HG03439 (cell line): ENCODE results near the gene ZDHHC22.
A peak's percentile ranks its signal among the peaks of the same experiment; 100 is the strongest.
"Not testable (repeated sequence)": the region's sequence is repeated elsewhere in the genome, so short reads cannot be mapped to it uniquely, and the experiment has no call there.

Experiments
- ATAC-seq: cut with Tn5 transposase; IDR thresholded peaks from one replicate; pipeline ENCODE4 v1.9.1; 2021; ENCODE audit warnings: mild to moderate bottlenecking, moderate library complexity; ENCODE audit not compliant: unreplicated experiment

Gene ZDHHC22

DNA sequence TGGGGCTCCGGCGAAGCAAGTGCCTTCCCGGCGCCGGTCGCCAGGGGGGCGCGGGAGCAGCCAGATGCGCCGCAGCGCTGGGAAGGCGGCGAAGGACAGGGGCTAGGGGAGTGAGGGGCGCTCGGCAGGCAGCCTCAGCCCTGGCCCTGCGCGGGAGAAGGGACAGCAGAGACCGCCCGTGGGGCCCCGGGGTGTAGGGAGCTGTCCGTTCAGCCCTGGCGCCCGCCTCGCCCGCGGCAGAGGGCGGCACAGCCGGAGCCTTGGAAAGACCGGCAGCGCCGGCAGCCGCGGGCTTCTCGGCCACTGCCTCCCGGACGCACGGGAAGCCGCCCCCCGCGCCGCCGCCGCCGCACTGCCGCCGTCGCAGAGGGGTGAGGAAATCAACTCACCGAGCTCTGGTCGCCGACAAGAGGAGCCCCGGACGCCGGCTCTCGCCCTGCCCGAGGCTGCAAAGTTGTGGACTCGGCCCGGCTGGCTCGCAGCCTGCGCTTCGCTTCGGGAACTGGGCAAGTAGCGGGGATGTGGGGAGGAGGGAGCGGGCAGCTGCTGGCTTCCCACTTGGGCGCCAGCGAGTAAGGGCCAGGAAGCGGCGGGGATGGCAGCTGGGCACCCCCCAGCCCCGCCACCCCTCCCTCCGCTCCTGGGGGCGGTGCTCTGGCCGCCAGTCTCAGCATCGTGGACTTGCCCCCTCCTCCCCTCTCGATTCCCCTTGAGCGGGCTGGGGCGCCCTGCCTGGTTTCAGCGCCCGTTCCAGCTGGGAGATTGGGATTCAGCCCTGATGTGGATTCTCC, at the start of gene ZDHHC22:
TSS of gene ZDHHC22 (minus strand) at position 578 of the 791 bp plus-strand sequence. CDS start 2,053 bp downstream, outside the sequence.
- no peak for ATAC-seq

GRCh38 chr14:77190977-77191376, 49.4 kb upstream of the ZDHHC22 start:
- ATAC-seq = no peak

DNA sequence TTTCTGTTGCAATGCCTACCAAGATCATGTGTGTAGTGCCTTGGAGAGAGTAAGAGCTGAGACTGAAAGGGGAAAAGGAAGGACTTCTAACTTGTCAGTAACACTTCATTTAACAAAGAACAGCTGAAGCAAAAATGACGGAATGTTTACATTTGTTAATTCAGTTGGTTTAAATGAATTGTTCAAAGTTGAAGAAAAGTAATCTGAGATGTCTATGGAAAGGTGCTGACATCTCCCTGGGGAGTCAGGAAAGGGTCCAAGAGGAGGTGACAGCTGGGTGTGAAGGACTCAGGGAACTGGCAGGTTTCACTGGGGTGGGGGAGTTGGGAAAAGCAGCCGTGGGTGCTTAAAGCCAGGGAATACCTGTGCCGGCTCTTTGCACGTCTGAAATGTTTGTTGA, 47.9 kb upstream of the ZDHHC22 start:
- ATAC-seq = no peak

- no peak for ATAC-seq
Measured at GRCh38 chr14:77187649-77188012, 46.0 kb upstream of the ZDHHC22 start.

- ATAC-seq = no peak
Measured at GRCh38 chr14:77186911-77187648, 45.5 kb upstream of the ZDHHC22 start.

DNA sequence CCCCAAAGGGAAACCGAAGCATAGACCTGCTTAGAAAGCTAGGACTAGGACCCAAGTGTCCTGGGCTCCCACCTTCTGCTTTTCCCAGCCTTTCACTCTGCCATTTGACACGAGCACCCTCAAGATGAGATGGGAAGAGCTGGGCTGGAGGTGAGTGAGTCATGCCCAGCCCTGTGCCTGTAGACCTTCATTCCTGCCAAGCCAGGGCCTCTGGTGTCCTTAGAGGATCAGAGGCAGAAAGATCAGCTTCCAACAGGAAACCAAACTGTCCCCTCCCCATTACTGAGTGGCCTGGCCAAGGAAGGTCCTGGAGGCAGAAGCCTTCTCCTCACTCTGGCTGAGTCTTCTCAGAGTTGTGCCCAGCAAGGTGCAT, 43.5 kb upstream of the ZDHHC22 start:
- no peak for ATAC-seq

DNA sequence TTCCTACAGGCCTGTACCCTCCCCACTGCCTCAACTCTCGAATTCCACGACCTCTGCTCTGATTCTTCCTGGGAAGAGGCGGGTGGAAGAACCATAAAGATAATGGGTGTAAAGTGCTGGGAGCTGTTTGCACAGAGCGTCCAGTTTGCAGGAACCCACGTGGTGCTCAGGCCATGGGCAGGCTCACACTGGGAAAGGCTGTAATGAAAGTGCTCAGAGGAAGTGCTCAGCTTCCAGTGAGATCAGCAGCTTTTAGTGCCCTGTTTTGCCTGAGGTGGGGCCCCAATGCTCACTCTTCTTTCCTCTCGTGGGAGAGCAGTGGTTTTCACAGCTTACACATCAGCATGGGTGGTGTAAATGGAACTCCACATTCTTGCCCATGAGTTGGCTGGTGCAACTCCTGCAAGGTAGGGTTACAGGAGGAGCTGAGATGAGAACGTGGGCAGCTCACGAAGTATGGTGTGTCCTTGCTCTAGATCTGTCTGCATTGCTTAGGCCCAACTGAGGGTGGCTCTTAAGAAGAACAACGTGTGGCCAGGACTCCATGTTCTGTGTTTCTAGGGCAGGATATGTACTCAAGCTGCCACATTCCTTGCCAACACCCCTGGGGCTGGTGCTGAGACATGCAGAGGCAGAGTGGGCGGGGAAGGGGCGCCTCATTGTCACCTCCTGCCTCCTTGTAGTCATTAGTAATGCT, 43.0 kb upstream of the ZDHHC22 start:
- no peak for ATAC-seq

GRCh38 chr14:77183896-77184295, 42.3 kb upstream of the ZDHHC22 start:
- no peak for ATAC-seq

- peak; percentile 74 for ATAC-seq
Measured at GRCh38 chr14:77181603-77182437, 40.2 kb upstream of the ZDHHC22 start, which contains the start of gene TMEM63C. Gene TMEM63C, plus strand, starts transcription at chr14:77181798. Its CDS starts 37,016 bp downstream, at chr14:77218814.

DNA sequence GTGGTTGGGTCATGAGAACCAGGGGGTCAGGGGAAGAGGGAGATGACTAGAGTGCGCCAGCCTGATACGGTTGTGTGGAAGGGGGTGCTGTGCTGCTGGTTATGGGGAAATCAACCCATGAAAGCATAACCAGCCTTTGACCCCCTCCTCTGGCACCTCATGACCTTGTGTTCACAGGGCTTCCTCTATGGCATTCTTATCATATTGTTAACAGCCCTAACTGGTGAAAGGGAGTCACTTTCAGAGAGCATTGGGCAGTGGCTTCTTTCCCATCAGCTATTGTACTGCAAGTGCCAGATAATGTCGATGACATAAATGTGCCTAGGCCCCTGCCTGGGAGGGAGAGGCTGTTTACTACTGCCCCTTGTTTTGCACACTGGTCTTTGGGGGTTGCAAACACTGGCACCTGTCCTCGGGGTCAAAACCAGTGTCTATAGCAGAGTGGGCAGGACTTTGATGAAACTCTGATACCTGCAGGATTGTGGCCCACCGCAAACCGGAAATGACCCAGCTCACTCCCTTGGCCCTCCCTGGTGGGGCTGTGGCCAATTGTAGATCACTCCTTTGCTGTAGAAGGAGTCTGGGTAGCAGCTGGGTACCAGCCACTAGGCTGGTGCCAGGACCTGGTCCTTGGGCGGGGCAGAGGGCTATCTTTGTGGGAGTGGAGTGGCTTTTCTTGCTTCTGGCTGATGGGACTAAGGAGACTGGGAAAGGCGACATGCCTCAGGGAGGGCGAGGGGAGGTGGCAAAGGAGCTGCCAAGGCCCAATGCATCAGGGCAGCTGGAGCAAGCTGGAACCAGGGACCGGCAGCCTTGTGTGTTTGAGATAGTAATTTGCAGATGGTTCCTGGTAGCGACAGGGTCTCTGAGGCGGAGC, 39.4 kb upstream of the ZDHHC22 start:
- no peak for ATAC-seq

DNA sequence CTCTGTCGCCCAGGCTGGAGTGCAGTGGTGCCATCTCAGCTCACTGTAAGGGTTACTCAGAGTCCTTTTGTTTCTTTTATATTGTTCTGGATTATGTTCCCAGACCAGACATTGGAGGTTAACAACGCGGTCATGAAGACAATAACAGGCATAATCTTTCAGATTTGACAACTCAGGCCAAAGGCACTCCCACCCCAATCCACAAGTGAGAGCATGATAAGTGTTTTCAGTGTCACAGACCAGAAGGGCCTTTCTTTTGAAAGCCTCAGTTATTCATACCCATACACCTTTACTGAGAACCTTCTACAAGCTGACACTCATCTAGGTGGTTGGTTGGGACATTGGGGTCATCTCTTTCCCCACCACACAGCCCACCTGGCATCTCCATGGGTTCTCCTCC, 37.1 kb upstream of the ZDHHC22 start:
- ATAC-seq = no peak

- no peak for ATAC-seq
Measured at GRCh38 chr14:77177702-77178101, 36.1 kb upstream of the ZDHHC22 start.

DNA sequence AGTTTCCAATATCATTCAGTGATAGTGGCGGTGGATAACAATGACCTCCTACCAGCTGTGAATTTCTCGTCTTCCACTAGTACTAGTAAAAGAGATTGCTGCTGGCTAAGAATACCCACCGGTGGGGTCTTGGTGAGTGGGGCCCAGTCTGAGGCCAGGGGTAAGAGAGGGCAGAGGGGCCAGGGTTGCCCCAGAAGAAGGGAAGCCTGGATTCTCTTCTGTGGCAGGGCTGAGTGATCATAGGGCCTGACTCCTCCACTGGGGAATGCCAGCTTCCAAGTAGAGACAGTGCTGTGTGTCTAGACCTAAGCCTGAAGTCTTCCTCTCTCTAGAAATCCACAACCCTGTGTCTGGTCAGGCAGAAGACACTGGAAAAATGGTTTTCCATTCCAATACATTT, 34.3 kb upstream of the ZDHHC22 start:
- no peak for ATAC-seq

- ATAC-seq = not testable (repeated sequence)
Measured at GRCh38 chr14:77173911-77174617, 32.5 kb upstream of the ZDHHC22 start.

- ATAC-seq = no peak
Measured at GRCh38 chr14:77172916-77173315, 31.3 kb upstream of the ZDHHC22 start.

DNA sequence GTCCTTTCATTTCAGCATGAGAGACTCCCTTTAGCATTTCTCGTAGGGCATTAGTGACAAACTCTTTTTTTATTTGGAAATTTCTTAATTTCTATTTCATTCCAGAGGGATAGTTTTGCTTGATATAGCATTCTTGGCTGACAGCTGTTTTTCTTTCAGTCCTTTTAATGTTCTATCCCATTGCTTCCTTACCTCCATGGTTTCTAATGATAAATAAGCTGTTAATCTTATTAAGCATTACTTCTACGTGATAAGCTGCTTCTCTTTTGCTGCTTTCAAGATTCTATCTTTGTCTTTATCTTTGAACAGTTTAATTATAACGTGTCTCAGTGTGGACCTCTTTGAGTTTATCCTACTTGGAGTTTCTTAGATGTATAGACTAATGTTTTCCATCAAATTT, 28.5 kb upstream of the ZDHHC22 start:
- no peak for ATAC-seq

DNA sequence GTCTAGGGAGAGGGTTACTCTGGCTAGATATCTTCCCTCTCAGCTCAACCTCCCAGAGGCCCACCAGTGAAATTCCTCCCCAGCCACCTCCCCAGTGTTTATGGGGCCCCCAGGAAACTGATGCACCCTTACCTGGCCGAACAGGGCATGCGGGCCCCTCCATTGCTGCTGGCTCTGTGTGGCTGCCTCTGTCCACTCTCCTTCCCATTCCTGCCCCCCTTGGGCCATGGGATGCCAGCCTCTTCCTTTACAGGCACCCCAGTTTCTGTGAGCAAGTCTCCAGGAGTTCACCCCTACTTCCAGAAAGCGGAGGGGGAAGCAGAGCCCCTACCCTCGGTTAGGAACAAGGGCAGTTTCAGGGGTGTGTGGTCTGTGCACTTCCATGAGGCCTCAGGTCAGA, 19.4 kb upstream of the ZDHHC22 start:
- no peak for ATAC-seq

DNA sequence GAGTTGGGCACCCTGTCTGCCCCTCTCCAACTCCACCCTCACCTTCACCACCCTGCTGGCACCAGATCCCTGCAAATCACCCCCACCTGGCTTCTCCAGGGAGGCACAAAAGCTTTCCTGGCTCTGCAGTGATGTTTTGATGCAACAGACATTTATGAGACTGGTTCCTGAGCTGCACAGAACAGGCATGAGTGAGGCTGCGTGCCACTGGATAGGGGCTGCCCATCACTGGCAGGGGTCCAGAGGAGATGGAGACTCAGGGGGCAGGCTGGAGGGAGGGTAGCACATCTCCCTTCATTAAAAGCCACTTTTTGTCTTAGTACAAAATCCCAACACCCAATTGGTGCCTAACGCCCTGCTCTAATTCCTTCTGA, 17.3 kb upstream of the ZDHHC22 start:
- no peak for ATAC-seq

DNA sequence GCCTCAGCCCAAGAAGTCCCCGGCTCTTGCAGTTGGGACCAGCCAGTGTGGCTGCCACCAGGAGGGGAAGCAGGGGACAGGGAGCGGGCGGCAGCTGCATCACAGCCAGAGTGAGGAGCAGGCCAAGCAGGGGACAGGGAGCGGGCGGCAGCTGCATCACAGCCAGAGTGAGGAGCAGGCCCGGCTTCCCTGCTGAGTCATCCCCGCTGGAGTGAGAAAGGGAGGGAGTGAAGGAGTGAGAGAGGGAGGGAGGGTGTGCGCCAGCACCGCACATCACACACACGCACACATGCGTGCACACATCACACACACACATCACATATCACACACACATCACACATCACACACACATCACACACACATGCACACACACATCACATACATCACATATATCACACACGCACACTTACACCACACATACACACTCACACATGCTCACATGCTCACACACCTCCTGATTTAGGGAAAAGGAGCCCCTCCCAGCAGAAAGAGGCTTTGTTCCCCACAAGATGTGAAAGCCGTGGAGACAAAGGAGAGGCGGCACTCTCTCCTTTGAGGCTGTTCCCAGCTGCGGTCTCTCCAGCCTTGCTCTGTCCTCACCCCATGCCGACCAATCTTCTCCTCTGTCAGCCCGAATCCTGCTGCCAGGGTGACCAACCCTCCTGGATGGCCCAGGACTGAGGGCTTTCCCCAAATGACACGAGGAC, 16.7 kb upstream of the ZDHHC22 start:
- ATAC-seq = no peak
